OCI-LY3 (cell line): Measurements from ENCODE around the gene DMGDH.

Experiments
- H2AFZ ChIP-seq: fragments of 200-600, 300-600 bp; shearing (Covaris generic); 2 replicates; pipeline ENCODE4 v1.6.0; 2014; ENCODE audit warnings: antibody characterized with exemption, low read depth, low read length
- H3K27ac ChIP-seq: fragments of 200-600, 300-600 bp; sonication (generic); 2 replicates; pipeline ENCODE4 v1.5.1; 2014; ENCODE audit warnings: mild to moderate bottlenecking, low read length, moderate library complexity, mixed read lengths
- H3K27me3 ChIP-seq: fragments of 200-600, 300-600 bp; sonication (generic); 2 replicates; pipeline ENCODE4 v1.6.1; 2014; ENCODE audit warnings: low read depth, low read length, mixed read lengths
- H3K36me3 ChIP-seq: fragments of 200-600, 300-600 bp; sonication (generic); replicated peaks from 2 replicates; pipeline ENCODE3; 2014; ENCODE audit warnings: low read depth, low read length, mixed read lengths
- H3K4me1 ChIP-seq: fragments of 300-600, 200-600 bp; sonication (generic); 2 replicates; pipeline ENCODE4 v1.6.1; 2014; ENCODE audit warnings: low read length, mixed read lengths
- H3K4me2 ChIP-seq: fragments of 200-600, 300-600 bp; sonication (generic); 2 replicates; pipeline ENCODE4 v1.6.1; 2014; ENCODE audit warnings: low read length, mixed read lengths
- H3K4me3 ChIP-seq: fragments of 300-600, 200-600 bp; sonication (generic); 2 replicates; pipeline ENCODE4 v1.5.1; 2014; ENCODE audit warnings: antibody characterized with exemption, mild to moderate bottlenecking, low read length, moderate library complexity
- H3K79me2 ChIP-seq: fragments of 300-600, 200-600 bp; shearing (Covaris generic); 2 replicates; pipeline ENCODE4 v1.6.1; 2014; ENCODE audit warnings: mild to moderate bottlenecking, low read length, mixed read lengths
- H3K9ac ChIP-seq: fragments of 300-600, 200-600 bp; shearing (Covaris generic); 2 replicates; pipeline ENCODE4 v1.6.0; 2014; ENCODE audit warnings: mild to moderate bottlenecking, low read length, moderate library complexity
- H3K9me3 ChIP-seq: fragments of 200-600, 300-600 bp; shearing (Covaris generic); 2 replicates; pipeline ENCODE4 v1.6.1; 2014; ENCODE audit warnings: low read length, mixed read lengths; ENCODE audit not compliant: insufficient read depth
- H4K20me1 ChIP-seq: fragments of 200-600, 300-600 bp; sonication (generic); 2 replicates; pipeline ENCODE4 v1.6.1; 2016; ENCODE audit warnings: low read length, mixed read lengths; ENCODE audit not compliant: insufficient read depth
- EZH2phosphoT487 ChIP-seq: fragments of 200-600 bp; shearing (Covaris generic); IDR thresholded peaks from 2 replicates; pipeline ENCODE4 v1.6.1; 2018; ENCODE audit warnings: antibody characterized with exemption, mixed run types, low read depth
- TF ChIP-seq, protein P1 (sequence below): fragments of 200-600, 300-600 bp; sonication (generic); IDR thresholded peaks from 2 replicates; pipeline ENCODE4 v1.5.1; 2014; ENCODE audit warnings: antibody characterized with exemption, low read length, low read depth

The DMGDH gene

DNA sequence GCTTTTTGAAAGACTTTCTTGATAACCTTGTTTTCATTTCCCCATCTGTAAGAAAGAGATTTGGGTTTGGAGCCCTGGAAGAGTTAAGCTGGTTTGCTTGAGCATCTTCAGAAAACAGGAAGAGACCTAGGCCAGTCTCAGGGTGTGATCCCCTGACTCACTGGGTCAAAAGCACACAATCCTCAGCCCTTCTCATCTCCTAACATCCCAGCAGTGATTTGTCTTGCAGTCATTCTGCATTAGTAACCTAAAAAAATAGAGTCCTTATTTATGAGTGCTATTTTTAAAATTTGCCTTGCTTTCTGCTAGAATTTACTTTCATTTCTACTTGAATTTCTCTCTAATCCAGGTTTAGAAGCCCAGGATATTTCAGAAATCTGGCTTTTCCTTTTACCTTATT is 68.0 kb downstream of the DMGDH start:
- Histone ChIP-seq H3K4me2 (no peak overlapping the region), H3K36me3 (no peaks in the 10 kb centered on the region), H3K4me3 (no peak overlapping the region), H2AFZ (no peak overlapping the region), H3K4me1 (no peaks in the 10 kb centered on the region), H3K27me3 (no peaks in the 10 kb centered on the region), H4K20me1 (no peaks in the 10 kb centered on the region), H3K27ac (no peak overlapping the region), H3K9ac (no peak overlapping the region), H3K9me3 (no peaks in the 10 kb centered on the region), H3K79me2 (no peaks in the 10 kb centered on the region)
- TF ChIP-seq, protein P1, sequence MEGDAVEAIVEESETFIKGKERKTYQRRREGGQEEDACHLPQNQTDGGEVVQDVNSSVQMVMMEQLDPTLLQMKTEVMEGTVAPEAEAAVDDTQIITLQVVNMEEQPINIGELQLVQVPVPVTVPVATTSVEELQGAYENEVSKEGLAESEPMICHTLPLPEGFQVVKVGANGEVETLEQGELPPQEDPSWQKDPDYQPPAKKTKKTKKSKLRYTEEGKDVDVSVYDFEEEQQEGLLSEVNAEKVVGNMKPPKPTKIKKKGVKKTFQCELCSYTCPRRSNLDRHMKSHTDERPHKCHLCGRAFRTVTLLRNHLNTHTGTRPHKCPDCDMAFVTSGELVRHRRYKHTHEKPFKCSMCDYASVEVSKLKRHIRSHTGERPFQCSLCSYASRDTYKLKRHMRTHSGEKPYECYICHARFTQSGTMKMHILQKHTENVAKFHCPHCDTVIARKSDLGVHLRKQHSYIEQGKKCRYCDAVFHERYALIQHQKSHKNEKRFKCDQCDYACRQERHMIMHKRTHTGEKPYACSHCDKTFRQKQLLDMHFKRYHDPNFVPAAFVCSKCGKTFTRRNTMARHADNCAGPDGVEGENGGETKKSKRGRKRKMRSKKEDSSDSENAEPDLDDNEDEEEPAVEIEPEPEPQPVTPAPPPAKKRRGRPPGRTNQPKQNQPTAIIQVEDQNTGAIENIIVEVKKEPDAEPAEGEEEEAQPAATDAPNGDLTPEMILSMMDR, result no peak
- no peak for TF ChIP-seq EZH2phosphoT487

DNA sequence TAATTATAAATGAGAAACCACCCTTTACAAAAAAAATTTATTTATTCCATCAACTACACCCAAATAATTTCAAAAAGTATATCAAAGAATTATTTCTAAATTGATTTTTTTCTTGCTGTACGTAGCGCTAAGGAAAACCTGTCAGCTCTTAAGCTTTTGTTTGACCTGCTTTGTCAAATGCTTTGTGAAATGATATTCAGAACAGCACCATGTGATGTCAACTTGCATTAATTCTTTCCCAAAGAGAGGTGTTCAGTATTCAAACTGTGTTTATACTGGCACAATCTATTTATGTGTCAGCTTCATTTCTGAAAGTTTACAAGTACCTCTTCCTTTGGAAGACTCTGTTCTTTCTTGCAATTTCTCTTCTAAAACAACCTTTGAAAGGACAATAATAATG is 72.4 kb downstream of the DMGDH start:
- H3K4me2 ChIP-seq, result no peak overlapping the region
- no peak overlapping the region for H3K4me3 ChIP-seq
- H3K9me3 ChIP-seq, result no peaks in the 10 kb centered on the region
- no peaks in the 10 kb centered on the region for H3K79me2 ChIP-seq
- peaks cover 3% of the 10 kb centered on the region; the same call in 1 of the 2 replicates for H3K4me1 ChIP-seq
- no peak overlapping the region for H2AFZ ChIP-seq
- H3K27me3 ChIP-seq, result no peaks in the 10 kb centered on the region
- no peak overlapping the region for H3K27ac ChIP-seq
- no peak overlapping the region for H3K9ac ChIP-seq
- H4K20me1 ChIP-seq, result no peaks in the 10 kb centered on the region
- no peaks in the 10 kb centered on the region for H3K36me3 ChIP-seq
- no peak for TF ChIP-seq EZH2phosphoT487
- TF ChIP-seq, protein P1, result no peak

DNA sequence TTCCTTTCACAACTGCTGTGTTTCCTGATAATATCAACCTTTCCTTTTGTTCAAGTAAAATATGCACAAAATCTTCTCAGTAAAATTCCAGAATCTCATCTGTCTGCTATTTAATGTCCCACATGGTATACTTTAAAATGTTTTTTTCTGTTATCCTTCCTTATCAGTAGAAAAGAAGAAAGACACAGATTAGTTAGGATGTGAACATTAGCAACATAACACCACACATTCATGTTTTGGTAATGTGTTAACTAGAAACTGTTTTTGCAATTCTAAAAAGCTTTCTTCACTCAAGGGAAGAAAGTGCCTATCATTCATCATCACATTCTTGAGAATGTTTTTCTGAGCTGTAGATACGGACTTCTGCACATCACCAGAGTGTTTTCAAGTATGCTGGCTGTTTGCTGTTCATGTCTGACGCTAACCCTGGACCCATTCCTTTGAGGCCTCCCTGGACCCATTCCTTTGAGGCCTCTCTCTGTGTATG is 73.9 kb downstream of the DMGDH start:
- Histone ChIP-seq H3K9me3 (no peaks in the 10 kb centered on the region), H3K4me2 (no peak overlapping the region), H2AFZ (no peak overlapping the region), H3K27me3 (no peaks in the 10 kb centered on the region), H3K36me3 (no peaks in the 10 kb centered on the region), H3K4me3 (no peak overlapping the region), H4K20me1 (no peaks in the 10 kb centered on the region), H3K27ac (no peak overlapping the region), H3K9ac (no peak overlapping the region), H3K79me2 (no peaks in the 10 kb centered on the region), H3K4me1 (peaks cover 3% of the 10 kb centered on the region; the same call in 1 of the 2 replicates)
- TF ChIP-seq, protein P1, result no peak
- no peak for TF ChIP-seq EZH2phosphoT487

DNA sequence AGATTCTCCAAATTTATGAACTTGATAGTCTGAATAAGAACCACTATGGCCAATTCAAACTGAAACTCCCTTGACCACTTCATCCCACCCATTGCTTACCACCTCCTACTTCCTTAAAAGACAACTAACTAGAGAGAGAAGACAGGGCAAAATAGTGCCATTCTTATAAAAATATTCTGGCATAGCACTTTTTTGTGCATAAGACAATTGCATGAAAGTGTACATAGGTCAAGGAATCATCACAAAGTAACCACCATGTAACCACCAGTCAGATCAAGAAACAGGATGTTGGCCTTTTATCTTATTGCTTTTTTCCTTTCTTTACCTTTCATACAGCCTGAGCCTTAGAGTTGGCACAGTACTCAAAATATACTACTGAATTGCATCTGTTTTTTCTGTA is 76.3 kb downstream of the DMGDH start:
- H3K9ac ChIP-seq, result no peak overlapping the region
- no peak for TF ChIP-seq EZH2phosphoT487
- peaks cover 3% of the 10 kb centered on the region; the same call in 1 of the 2 replicates for H3K4me1 ChIP-seq
- H3K36me3 ChIP-seq, result no peaks in the 10 kb centered on the region
- no peaks in the 10 kb centered on the region for H4K20me1 ChIP-seq
- H3K9me3 ChIP-seq, result no peaks in the 10 kb centered on the region
- no peaks in the 10 kb centered on the region for H3K27me3 ChIP-seq
- H3K4me3 ChIP-seq, result no peak overlapping the region
- no peak overlapping the region for H3K27ac ChIP-seq
- H3K4me2 ChIP-seq, result no peak overlapping the region
- H3K79me2 ChIP-seq, result no peaks in the 10 kb centered on the region
- H2AFZ ChIP-seq, result no peak overlapping the region
